NCI-H2227 (cell line): ENCODE data around the gene LIN7B.

Experiments
- DNase-seq: peaks from one replicate; lab custom pipeline; 2025; ENCODE audit not compliant: unreplicated experiment; lab: John Stamatoyannopoulos, UW

LIN7B gene

GRCh38 chr19:49160450-49161189 lies 46.5 kb downstream of the LIN7B start:
- DNase-seq, result no peak

- no peak for DNase-seq
Measured at GRCh38 chr19:49161987-49162386, 47.8 kb downstream of the LIN7B start.

- no peak for DNase-seq
Measured at GRCh38 chr19:49165111-49165750, 51.1 kb downstream of the LIN7B start.

- no peak for DNase-seq
Measured at GRCh38 chr19:49165865-49166301, 51.7 kb downstream of the LIN7B start.

- DNase-seq, result no peak
Measured at GRCh38 chr19:49167857-49168409, 53.8 kb downstream of the LIN7B start.
